GM06990 (cell line): ENCODE measurements around the gene MRGPRD.
"Not testable (repeated sequence)": the region's sequence is repeated elsewhere in the genome, so short reads cannot be mapped to it uniquely, and the experiment has no call there.

Experiments
- DNase-seq: peaks from one replicate; pipeline ENCODE4 v3.0.0-alpha.2; 2011; ENCODE audit not compliant: insufficient read length; ENCODE audit errors: extremely low read depth
- H3K27me3 ChIP-seq: replicated peaks from 2 replicates; pipeline ENCODE4 v1.6.0; 2011; ENCODE audit warnings: low read length; ENCODE audit not compliant: control insufficient read depth, insufficient read depth
- H3K36me3 ChIP-seq: 2 replicates; pipeline ENCODE4 v1.5.1; 2011; ENCODE audit warnings: low read length; ENCODE audit not compliant: control insufficient read depth, insufficient read depth
- H3K4me3 ChIP-seq: replicated peaks from 2 replicates; pipeline ENCODE4 v1.5.1; 2011; ENCODE audit warnings: low read depth, mild to moderate bottlenecking, control low read depth, low read length
- TF ChIP-seq, protein P1 (sequence below): IDR thresholded peaks from 2 replicates; pipeline ENCODE4 v1.5.1; 2011; ENCODE audit warnings: low read length, control low read depth, mild to moderate bottlenecking, inconsistent platforms; ENCODE audit not compliant: insufficient read depth, poor library complexity, severe bottlenecking

Gene MRGPRD

DNA sequence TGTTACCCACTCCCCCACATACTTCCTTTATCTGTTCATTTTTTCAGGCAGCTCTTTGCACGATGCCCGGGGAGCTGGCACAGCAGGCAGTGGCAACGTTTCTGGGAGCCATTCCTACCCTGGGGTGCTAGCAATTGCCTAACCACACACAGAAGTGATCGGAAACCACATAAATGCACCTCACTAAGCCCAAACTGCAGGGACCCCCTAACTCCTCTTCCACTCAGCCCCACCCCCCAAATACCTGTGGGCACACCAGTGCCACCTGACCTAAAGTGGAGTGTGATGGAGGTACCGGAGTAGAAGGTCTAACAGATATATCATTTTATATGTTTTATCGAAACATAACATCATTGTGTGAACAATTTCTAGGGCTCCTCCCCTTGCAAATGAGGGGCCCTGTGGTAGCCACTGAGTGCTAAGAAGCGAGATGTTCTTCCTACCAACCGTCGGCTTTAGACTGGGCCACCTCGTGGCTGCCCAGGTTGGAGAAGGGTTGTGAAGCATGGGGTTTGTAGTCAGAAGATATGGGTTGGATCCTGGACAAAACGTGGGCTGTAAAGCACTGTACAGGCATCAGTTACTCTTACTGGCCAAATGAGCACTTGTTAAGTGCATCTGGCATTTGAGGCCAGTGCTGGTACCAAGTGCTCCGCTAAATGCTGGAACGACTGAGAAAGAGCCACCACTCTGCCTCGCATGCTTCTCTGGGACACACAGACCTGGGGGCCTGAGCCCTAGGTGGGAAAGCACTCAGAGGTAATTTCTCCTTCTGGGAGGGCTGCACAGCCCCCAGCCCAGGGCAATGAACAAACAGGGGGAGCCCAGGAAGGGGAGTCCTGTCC is 2.8 kb downstream of the MRGPRD start:
- Histone ChIP-seq H3K4me3 (no peak overlapping the region), H3K27me3 (no peaks in the 10 kb centered on the region; the same call in 1 of the 2 replicates), H3K36me3 (no peaks in the 10 kb centered on the region)
- no peak for DNase-seq
- TF ChIP-seq, protein P1, sequence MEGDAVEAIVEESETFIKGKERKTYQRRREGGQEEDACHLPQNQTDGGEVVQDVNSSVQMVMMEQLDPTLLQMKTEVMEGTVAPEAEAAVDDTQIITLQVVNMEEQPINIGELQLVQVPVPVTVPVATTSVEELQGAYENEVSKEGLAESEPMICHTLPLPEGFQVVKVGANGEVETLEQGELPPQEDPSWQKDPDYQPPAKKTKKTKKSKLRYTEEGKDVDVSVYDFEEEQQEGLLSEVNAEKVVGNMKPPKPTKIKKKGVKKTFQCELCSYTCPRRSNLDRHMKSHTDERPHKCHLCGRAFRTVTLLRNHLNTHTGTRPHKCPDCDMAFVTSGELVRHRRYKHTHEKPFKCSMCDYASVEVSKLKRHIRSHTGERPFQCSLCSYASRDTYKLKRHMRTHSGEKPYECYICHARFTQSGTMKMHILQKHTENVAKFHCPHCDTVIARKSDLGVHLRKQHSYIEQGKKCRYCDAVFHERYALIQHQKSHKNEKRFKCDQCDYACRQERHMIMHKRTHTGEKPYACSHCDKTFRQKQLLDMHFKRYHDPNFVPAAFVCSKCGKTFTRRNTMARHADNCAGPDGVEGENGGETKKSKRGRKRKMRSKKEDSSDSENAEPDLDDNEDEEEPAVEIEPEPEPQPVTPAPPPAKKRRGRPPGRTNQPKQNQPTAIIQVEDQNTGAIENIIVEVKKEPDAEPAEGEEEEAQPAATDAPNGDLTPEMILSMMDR: no peak

- DNase-seq: no peak
- Histone ChIP-seq H3K36me3 (no peaks in the 10 kb centered on the region), H3K27me3 (no peaks in the 10 kb centered on the region; the same call in 1 of the 2 replicates), H3K4me3 (no peak overlapping the region)
- TF ChIP-seq, protein P1: no peak
Measured at GRCh38 chr11:68976563-68976962, 4.2 kb downstream of the MRGPRD start.

DNA sequence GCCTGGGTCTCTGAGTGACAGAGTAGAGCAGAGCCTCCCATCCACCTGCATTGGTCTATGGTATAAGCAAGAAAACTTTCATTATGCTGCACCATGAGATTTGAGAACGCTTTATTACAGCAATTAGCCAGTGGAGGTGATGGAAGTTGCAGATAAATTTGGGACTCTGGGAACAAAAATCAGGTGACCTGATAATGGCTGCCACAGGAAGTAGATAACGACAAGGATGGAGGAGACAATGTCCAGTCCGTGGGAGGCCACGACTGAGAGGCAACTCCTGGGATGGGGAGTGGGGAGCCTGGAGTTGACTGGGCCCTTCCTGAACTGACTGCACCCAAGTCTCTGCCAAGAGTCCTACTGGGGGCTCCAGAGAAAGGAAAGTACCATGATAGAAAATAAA is 4.7 kb downstream of the MRGPRD start:
- Histone ChIP-seq H3K27me3 (no peaks in the 10 kb centered on the region; the same call in 1 of the 2 replicates), H3K36me3 (no peaks in the 10 kb centered on the region), H3K4me3 (no peak overlapping the region)
- TF ChIP-seq, protein P1: no peak
- DNase-seq: no peak

DNA sequence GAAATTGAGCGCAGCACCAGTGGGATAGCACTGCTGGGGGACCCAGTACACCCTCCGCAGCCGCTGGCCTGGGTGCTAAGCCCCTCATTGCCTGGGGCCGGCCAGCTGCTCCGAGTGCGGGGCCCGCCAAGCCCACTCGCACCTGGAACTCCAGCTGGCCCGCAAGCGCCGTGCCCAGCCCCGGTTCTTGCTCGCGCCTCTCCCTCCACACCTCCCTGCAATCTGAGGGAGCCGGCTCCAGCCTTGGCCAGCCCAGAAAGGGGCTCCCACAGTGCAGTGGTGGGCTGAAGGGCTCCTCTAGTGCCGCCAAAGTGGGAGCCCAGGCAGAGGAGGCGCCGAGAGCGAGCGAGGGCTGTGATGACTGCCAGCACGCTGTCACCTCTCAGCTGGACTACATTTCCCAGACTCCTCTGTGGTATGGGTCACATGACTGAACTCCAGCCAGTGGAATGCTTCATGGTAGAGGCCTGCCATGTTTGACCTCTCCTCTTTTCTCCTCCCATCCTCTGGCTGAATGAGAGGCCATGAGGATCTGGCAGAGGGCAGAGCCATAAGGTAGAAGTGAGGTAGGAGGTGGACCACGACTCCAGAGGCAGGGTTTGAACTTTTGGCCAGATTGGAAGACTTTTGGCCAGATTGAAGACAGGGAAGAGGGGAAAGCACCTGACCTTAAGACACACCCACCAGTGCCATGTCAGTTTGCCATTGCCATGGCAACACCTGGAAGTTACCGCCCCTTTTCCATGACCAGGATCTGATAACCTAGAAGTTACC is 6.2 kb downstream of the MRGPRD start:
- TF ChIP-seq, protein P1: no peak
- Histone ChIP-seq H3K4me3 (no peak overlapping the region), H3K36me3 (no peaks in the 10 kb centered on the region), H3K27me3 (no peaks in the 10 kb centered on the region; the same call in 1 of the 2 replicates)
- DNase-seq: no peak

DNA sequence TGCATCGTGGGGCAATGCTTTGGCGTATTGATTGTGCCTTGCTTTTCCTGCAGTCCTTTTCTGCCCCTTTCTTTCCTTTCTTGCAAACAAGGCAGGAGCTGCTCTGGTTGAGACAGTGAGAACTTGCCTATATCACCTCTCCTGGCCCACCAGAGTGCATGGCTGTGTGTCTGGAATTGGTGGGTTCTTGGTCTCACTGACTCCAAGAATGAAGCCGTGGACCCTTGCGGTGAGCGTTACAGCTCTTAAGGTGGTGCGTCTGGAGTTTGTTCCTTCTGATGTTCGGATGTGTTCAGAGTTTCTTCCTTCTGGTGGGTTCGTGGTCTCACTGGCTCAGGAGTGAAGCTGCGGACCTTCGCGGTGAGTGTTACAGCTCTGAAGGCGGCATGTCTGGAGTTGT is 7.1 kb downstream of the MRGPRD start:
- H3K36me3 ChIP-seq, H3K27me3 ChIP-seq, H3K4me3 ChIP-seq, DNase-seq: not testable (repeated sequence)

DNA sequence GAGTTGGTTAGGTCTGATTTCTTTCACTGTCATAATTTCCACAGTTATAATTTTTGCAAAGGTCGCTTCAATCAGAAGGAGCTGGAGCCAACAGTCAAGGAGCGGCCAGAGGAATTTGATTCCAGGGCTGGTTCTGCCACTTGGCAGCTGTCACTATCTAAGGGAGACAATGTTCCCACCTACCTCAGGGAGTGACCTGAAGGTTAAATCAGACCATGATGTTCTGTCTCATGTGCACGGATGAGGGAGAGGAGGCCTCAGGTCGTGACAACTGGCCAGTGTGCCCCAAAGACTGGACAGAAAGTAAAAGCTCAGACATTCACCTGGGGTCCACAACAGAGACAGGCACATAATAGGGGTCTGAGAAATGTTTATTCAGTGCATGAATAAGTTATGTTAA is 7.6 kb downstream of the MRGPRD start:
- H3K36me3 ChIP-seq: no peaks in the 10 kb centered on the region
- no peak for DNase-seq
- H3K4me3 ChIP-seq: no peak overlapping the region
- TF ChIP-seq, protein P1: no peak
- H3K27me3 ChIP-seq: no peaks in the 10 kb centered on the region
